ENCODE measurements around the gene TNNC2. TPM values are rescaled to one million over a fixed set of nuclear protein-coding genes. Genes with fewer than 3 reads are reported as not detected.

Gene TNNC2
- total and polyA plus RNA-seq, 9 of the 15 experiments (the other 6 are each of a cell fraction or from before 2014, with no cell fraction given) = not detected

DNA sequence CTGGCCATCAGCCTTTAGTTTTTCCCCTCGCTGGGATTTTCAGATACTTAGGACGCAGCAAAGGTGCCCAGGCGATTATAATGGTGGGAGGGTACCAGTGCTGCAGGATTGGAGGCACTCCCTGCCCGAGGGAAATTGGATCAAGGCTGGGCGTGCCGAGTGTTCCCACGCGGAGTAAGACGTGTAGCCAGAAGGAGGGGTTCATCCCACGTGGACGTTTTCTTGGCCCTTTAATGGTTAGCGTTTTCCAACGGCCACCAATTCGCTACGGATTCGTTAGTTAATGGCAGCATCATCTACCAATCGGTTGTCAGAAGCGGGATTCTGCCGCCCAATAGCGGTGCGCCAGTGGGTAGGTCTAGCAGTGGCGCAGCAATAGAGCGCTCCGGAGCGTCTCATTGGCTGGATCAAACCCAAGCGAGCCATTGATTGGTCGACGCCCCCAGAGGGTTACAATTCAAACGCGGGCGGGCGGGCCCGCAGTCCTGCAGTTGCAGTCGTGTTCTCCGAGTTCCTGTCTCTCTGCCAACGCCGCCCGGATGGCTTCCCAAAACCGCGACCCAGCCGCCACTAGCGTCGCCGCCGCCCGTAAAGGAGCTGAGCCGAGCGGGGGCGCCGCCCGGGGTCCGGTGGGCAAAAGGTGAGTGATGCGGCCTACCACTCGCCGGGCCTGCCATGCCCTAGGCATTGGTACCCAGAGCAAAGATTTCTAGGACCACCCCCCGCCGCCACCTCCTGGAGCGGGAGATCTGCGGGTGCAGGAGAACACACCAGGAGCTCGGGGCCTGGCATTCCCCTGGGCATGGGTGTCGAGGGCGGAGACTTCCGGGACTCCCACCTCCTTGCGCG is 14.7 kb downstream of the TNNC2 start, which contains the start of gene UBE2C:
Gene UBE2C (plus strand): TSS at position 488 of the 849 bp plus-strand sequence. CDS start 52 bp downstream, at position 540.
- no peaks in the 10 kb centered on the region for H3K9me1 ChIP-seq (ENCODE audit: control insufficient read depth, insufficient read depth, low read length)
- DNase-seq (ENCODE audit: extremely low read depth in 1 of 4, low spot score in 3 of 4) (no peak), ATAC-seq (no peak), FAIRE-seq (no peak)
- ChIA-PET CTCF (ENCODE audit: low intra/inter-chr PET ratio) (no interaction called here), POLR2A (interaction anchor here (1.2 kb wide), 1 partner anchor 12 kb away, joined by 3 read pairs; no protein-coding TSS in a partner anchor)
- intact Hi-C loops (cut with micrococcal nuclease) = no loop called here
- H3K4me1 ChIP-seq (replicated peaks in 1 of 2; ENCODE audit: control insufficient read depth in 2 of 2, insufficient read depth in 2 of 2, low read length in 2 of 2) = peaks cover 13 to 23% of the 10 kb centered on the region in 2 experiments
- no peaks in the 10 kb centered on the region for H3K79me2 ChIP-seq (ENCODE audit: control insufficient read depth, insufficient read depth, low read length)
- H2AFZ ChIP-seq (ENCODE audit: low read depth, low read length) = no peak within 1 kb of the TSS
- H3K4me2 ChIP-seq (ENCODE audit: insufficient read depth, low read length) = no peak within 1 kb of the TSS
- no peak within 1 kb of the TSS for H3K9ac ChIP-seq (ENCODE audit: insufficient read depth in 1 of 2, low read depth in 2 of 2, low read length in 2 of 2)
- H4K20me1 ChIP-seq (replicated peaks; ENCODE audit: control insufficient read depth, insufficient read depth, low read length) = no peaks in the 10 kb centered on the region
- peaks cover 38% of the 10 kb centered on the region; the same call in 2 of the 3 replicates for H3K36me3 ChIP-seq (ENCODE audit: control insufficient read depth, insufficient read depth, low read length)
- BruUV-seq (replicated peaks) = no TSS peak
- H3K27ac ChIP-seq (ENCODE audit: extremely low read depth, low read depth, low read length) = no peak within 1 kb of the TSS
- peaks cover 11% of the 10 kb centered on the region; the same call in 1 of the 2 replicates for H3K9me3 ChIP-seq (replicated peaks; ENCODE audit: control insufficient read depth, insufficient read depth, low read depth, low read length)
- H3K27me3 ChIP-seq (ENCODE audit: control insufficient read depth in 2 of 2, insufficient read depth in 2 of 2, low read length in 2 of 2) = no peaks in the 10 kb centered on the region
- no peak within 1 kb of the TSS for H3K4me3 ChIP-seq
- in situ Hi-C loops (cut with MboI) = no loop called here
- 94% methylated on average over 41 of the region's 65 CpGs for WGBS (ENCODE audit: insufficient coverage, low coverage, missing lambda C conversion rate)
- TF ChIP-seq, protein P1, sequence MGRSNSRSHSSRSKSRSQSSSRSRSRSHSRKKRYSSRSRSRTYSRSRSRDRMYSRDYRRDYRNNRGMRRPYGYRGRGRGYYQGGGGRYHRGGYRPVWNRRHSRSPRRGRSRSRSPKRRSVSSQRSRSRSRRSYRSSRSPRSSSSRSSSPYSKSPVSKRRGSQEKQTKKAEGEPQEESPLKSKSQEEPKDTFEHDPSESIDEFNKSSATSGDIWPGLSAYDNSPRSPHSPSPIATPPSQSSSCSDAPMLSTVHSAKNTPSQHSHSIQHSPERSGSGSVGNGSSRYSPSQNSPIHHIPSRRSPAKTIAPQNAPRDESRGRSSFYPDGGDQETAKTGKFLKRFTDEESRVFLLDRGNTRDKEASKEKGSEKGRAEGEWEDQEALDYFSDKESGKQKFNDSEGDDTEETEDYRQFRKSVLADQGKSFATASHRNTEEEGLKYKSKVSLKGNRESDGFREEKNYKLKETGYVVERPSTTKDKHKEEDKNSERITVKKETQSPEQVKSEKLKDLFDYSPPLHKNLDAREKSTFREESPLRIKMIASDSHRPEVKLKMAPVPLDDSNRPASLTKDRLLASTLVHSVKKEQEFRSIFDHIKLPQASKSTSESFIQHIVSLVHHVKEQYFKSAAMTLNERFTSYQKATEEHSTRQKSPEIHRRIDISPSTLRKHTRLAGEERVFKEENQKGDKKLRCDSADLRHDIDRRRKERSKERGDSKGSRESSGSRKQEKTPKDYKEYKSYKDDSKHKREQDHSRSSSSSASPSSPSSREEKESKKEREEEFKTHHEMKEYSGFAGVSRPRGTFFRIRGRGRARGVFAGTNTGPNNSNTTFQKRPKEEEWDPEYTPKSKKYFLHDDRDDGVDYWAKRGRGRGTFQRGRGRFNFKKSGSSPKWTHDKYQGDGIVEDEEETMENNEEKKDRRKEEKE (IDR thresholded peaks at IDR 0.05; ENCODE audit: borderline replicate concordance in 1 of 2, control insufficient read depth in 1 of 2, low read depth in 2 of 2, low read length in 1 of 2) = no peak
- TF ChIP-seq, protein P2, sequence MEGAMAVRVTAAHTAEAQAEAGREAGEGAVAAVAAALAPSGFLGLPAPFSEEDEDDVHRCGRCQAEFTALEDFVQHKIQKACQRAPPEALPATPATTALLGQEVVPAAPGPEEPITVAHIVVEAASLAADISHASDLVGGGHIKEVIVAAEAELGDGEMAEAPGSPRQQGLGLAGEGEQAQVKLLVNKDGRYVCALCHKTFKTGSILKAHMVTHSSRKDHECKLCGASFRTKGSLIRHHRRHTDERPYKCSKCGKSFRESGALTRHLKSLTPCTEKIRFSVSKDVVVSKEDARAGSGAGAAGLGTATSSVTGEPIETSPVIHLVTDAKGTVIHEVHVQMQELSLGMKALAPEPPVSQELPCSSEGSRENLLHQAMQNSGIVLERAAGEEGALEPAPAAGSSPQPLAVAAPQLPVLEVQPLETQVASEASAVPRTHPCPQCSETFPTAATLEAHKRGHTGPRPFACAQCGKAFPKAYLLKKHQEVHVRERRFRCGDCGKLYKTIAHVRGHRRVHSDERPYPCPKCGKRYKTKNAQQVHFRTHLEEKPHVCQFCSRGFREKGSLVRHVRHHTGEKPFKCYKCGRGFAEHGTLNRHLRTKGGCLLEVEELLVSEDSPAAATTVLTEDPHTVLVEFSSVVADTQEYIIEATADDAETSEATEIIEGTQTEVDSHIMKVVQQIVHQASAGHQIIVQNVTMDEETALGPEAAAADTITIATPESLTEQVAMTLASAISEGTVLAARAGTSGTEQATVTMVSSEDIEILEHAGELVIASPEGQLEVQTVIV (CRISPR knock-in tag; IDR thresholded peaks at IDR 0.05; ENCODE audit: borderline replicate concordance) = no peak
- peak; percentile 62 for TF ChIP-seq RBM22 (IDR thresholded peaks at IDR 0.05; ENCODE audit: low read depth, low read length, poor library complexity, severe bottlenecking)
- TF ChIP-seq CHAMP1 (IDR thresholded peaks at IDR 0.05) = 0 out of 2 replicates have a peak, but pooled peaks have one; percentile 48
- TF ChIP-seq GATA2 (CRISPR knock-in tag; IDR thresholded peaks at IDR 0.05) = no peak
- TF ChIP-seq, protein P3, sequence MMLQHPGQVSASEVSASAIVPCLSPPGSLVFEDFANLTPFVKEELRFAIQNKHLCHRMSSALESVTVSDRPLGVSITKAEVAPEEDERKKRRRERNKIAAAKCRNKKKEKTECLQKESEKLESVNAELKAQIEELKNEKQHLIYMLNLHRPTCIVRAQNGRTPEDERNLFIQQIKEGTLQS (IDR thresholded peaks at IDR 0.05) = 0 out of 2 replicates have a peak, but pooled peaks have one; percentile 11
- TF ChIP-seq, protein P3 (CRISPR knock-in tag; conservative IDR thresholded peaks at IDR 0.05) = no peak
- TF ChIP-seq POLR2G (IDR thresholded peaks at IDR 0.05; ENCODE audit: low read depth, low read length) = peak; percentile 68
- TF ChIP-seq ETV1 (tag; conservative IDR thresholded peaks at IDR 0.05; ENCODE audit: low read depth) = no peak
- no peak for TF ChIP-seq PRPF4 (IDR thresholded peaks at IDR 0.05; ENCODE audit: insufficient read depth, low read depth, low read length, poor library complexity, severe bottlenecking)

Data from K562 (cell line).